AG04449 (cell line): Measurements from ENCODE around the gene ALG2.

Experiments used
- CTCF ChIA-PET: fragments of 350-600 bp; formaldehyde crosslinking; extraction: SDS; loops from one replicate; lab custom pipeline; 2021; ENCODE audit warnings: antibody characterized with exemption; lab: Yijun Ruan, JAX
- POLR2A ChIA-PET: fragments of 400-600, 350-600 bp; formaldehyde crosslinking; extraction: SDS; loops from one replicate; lab custom pipeline; 2020; ENCODE audit warnings: antibody characterized with exemption, inconsistent platforms; lab: Yijun Ruan, JAX
- DNase-seq: peaks from one replicate; pipeline ENCODE4 v3.0.0-alpha.2; 2010; ENCODE audit warnings: low read depth, low spot score
- H3K4me3 ChIP-seq: 2 replicates; pipeline ENCODE4 v1.5.1; 2011; ENCODE audit warnings: low read depth, mild to moderate bottlenecking, control low read depth, low read length
- CTCF ChIP-seq: IDR thresholded peaks from one replicate; pipeline ENCODE4 v1.5.1; 2011; ENCODE audit warnings: mild to moderate bottlenecking, moderate library complexity, low read length, control low read depth, inconsistent platforms; ENCODE audit not compliant: insufficient read depth; ENCODE audit errors: missing control alignments

ALG2 gene

GRCh38 chr9:99264070-99264680 is 42.4 kb upstream of the ALG2 start:
- ChIA-PET POLR2A (no interaction called here), CTCF (interaction anchor here (0.7 to 2.5 kb wide), 3 partner anchors 79 to 742 kb away, joined by 3 to 7 read pairs (median 6); no protein-coding TSS in a partner anchor)
- no peak for DNase-seq
- H3K4me3 ChIP-seq: no peak overlapping the region
- peak; percentile 20 for TF ChIP-seq CTCF

- DNase-seq: no peak
- ChIA-PET CTCF (no interaction called here), POLR2A (no interaction called here)
- no peak overlapping the region for H3K4me3 ChIP-seq
- no peak for TF ChIP-seq CTCF
These were observed 41.2 kb upstream of the ALG2 start for GRCh38 chr9:99262949-99263418.

GRCh38 chr9:99261923-99262322 is 40.2 kb upstream of the ALG2 start:
- CTCF ChIA-PET: interaction anchor here (1.0 kb wide), 1 partner anchor 9 kb away, joined by 3 read pairs; no protein-coding TSS in a partner anchor
- POLR2A ChIA-PET: no interaction called here
- TF ChIP-seq CTCF: no peak
- no peak overlapping the region for H3K4me3 ChIP-seq
- DNase-seq: no peak

- H3K4me3 ChIP-seq: peak overlapping the region; percentile 30
- ChIA-PET CTCF (interaction anchor here (0.8 to 2.2 kb wide), 4 partner anchors 10 to 751 kb away, joined by 3 to 7 read pairs (median 3); no protein-coding TSS in a partner anchor), POLR2A (no interaction called here)
- no peak for TF ChIP-seq CTCF
- DNase-seq: no peak
These were observed 37.6 kb upstream of the ALG2 start for GRCh38 chr9:99259231-99259918.

- ChIA-PET CTCF (interaction anchor here (0.6 to 2.2 kb wide), 2 partner anchors 73 to 965 kb away, joined by 3 to 7 read pairs; no protein-coding TSS in a partner anchor), POLR2A (no interaction called here)
- no peak for TF ChIP-seq CTCF
- H3K4me3 ChIP-seq: no peak overlapping the region
- no peak for DNase-seq
These were observed 36.1 kb upstream of the ALG2 start for GRCh38 chr9:99257723-99258389.

- ChIA-PET POLR2A (no interaction called here), CTCF (interaction anchor here (1.4 kb wide), 1 partner anchor 10 kb away, joined by 5 read pairs; no protein-coding TSS in a partner anchor)
- no peak overlapping the region for H3K4me3 ChIP-seq
- no peak for TF ChIP-seq CTCF
- DNase-seq: no peak
These were observed 33.9 kb upstream of the ALG2 start for GRCh38 chr9:99255651-99256050.
